GM12891 (cell line): ENCODE data around the gene PPP4R1.

Experiments
- POLR2A ChIP-seq: IDR thresholded peaks from 2 replicates; pipeline ENCODE4 v1.6.1; 2011; ENCODE audit warnings: low read depth, low read length, control low read depth
- POLR2AphosphoS5 ChIP-seq: IDR thresholded peaks from 2 replicates; pipeline ENCODE4 v1.6.1; 2011; ENCODE audit warnings: low read depth, low read length, control low read depth
- TAF1 ChIP-seq: IDR thresholded peaks from 2 replicates; pipeline ENCODE4 v1.6.1; 2011; ENCODE audit warnings: low read depth, low read length, control low read depth

- TF ChIP-seq POLR2A (no peak), POLR2AphosphoS5 (no peak), TAF1 (no peak)
Measured at GRCh38 chr18:9526458-9526857, 87.9 kb downstream of the PPP4R1 start.
